HG03521 (cell line): ENCODE results near the gene FASN.

Source experiments
- ATAC-seq: cut with Tn5 transposase; IDR thresholded peaks from one replicate; pipeline ENCODE4 v1.9.1; 2021; ENCODE audit warnings: mild to moderate bottlenecking, moderate library complexity; ENCODE audit not compliant: unreplicated experiment

Gene FASN

DNA sequence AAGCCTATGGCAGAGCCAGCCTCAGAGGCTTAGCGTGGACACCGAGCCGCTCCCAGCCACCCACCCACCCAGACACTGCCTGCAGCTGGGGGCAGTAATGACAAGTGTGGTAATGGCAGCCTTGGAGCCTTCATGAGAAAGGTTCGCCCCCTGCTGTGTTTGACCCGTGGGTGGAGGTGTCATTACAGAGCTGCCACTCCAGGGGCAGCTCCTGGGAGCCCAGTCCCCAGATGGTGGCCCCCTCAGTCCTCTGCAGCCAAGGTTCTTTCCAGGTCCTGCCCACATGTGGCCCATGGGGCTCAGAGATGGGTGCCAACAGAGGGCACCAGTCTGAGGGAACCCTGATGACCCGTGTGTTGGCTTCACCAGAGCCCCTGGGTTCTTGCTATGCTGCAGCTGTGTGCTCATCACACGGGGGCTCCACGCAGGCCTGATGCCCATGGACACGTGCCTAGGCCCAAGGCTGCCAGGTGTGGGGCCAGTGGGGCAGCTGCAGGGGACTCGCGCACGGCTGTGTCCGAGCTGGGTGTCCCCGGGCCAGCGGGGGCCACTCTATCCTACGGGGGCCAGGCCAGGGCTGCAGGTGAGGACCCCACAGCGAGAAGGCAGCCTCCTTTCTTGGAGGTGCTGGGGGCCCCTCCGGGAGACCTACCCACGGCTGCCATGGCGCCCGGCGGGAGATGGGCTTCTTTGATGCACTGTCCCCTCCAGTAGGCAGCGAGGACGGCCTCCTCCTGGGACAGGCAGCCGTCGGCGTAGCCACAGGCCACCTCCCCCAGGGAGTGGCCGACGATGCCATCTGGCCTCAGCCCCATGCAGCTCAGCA is 8.1 kb downstream of the FASN start:
- no peak for ATAC-seq

DNA sequence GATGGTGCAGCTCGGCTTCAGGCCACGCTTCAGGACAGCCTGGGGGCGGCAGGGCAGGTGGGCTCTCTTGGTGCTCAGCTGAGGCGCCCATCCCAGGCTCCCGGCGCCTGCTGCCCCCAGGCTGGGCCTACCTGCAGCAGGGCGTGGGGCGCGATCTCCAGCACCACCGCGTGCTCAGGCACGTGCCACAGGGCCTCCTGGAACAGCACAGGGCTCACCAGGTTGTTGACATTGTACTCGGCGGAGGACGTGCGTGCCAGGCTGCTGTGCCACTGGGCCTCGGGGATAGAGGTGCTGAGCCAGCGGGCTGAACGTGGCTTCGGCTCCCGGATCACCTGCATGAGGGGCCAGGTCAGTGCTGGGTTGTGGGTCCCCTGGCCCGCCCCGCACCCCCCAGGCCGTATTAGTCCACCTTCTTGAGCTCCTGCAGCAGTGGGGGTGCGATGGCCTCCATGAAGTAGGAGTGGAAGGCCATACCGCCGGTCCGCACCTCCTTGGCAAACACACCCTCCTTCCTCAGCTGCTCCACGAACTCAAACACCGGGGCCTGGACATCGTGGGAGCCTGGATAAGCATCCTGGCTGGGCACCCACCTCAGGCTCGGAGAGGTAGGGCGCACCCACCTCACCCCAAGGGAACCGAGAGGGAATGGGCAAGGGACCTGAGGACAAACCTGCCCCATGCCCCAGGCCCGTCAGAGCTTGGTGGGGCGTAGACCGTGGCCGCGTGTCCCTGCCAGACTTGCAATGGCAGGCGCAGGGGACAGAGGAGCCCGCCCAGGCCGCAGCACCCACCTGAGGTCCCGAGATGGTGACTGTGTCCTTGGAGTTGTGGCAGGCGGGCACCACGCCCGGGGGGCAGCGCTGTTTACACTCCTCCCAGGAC is 9.0 kb downstream of the FASN start:
- no peak for ATAC-seq

DNA sequence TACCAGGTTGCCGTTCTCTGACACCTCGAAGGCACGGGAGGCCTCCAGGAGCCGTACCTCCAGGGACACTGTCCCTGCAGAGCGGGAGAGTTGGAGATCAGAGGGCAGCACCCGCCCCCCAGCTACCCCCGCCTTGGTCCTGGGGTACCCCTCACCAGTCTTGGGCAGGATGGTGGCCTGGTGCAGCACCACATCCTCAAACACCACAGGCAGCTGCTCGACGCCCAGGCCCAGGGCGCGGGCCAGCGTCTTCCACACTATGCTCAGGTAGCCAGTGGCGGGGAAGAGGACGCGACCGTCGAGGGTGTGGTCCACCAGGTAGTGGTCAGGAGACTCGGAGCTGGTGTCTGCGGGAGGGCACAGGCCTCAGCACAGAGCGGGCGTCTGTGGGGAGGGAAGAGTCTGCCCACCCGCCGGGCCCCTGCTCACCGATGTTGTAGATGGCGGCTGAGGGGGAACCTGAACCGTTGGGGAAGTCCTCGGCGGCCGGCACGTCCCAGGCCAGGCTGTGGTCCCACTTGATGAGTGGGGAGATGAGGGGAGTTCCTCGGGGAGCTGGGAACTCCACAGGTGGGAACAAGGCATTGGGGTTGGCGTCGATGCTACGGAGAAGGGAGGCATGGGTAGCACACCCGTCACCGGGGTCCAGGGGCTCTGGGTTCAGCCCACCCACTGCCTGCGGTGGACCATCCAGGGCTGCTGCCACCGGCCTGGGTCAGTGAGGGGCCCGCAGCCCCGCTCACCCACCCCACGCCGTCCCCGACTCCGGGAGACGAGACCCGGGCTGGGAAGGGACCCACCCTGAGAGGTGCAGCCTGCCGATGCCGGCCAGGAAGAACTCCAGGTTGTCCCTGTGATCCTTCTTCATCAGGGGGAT is 9.8 kb downstream of the FASN start:
- ATAC-seq = no peak

- ATAC-seq = no peak
These were observed 10.8 kb downstream of the FASN start for GRCh38 chr17:82086941-82087906.

GRCh38 chr17:82085931-82086764 is 11.9 kb downstream of the FASN start:
- ATAC-seq = no peak

DNA sequence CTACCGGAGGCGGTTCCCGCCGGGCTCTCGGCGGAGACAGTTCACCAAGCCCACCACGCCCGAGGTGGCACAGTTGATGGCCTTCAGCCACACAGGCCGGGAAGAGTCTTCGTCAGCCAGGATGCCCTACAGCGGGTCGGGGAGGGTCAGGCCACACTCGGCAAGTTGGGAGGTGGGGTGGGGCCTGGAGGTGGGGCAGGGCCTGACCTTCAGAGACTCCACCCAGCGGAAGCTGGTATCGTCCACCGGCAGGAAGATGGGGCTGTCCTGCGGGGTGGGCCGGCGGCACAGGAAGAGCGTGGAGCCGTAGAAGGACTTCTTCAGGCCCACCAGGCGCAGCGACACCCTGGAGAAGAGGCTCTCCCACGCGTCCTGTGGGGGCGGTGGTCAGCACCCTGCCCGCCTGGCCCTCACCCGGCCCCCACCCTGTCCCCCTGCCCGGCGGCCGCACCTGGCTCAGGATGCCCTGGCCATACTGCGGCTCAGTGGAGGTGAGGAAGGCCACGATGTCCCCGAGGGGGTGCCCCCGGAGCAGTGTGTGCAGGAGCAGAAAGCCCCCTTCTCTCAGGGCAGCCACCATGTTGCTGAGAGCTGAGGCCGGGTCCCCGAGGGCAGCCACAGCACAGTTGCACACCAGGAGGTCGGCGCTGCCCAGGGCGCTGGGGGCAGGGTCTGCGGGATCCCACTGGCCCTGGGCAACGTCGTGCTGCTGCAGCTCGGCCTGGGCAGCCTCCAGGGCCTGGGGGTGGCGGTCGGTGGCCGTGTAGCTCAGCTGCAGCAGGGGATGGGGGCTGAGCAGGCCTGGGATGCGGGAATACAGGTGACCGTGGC is 12.8 kb downstream of the FASN start:
- no peak for ATAC-seq

GRCh38 chr17:82084373-82085030 is 13.5 kb downstream of the FASN start:
- ATAC-seq = no peak

GRCh38 chr17:82083533-82084359 is 14.3 kb downstream of the FASN start:
- no peak for ATAC-seq

GRCh38 chr17:82083009-82083408 is 15.0 kb downstream of the FASN start:
- no peak for ATAC-seq

GRCh38 chr17:82082456-82082855 is 15.6 kb downstream of the FASN start:
- ATAC-seq = no peak

DNA sequence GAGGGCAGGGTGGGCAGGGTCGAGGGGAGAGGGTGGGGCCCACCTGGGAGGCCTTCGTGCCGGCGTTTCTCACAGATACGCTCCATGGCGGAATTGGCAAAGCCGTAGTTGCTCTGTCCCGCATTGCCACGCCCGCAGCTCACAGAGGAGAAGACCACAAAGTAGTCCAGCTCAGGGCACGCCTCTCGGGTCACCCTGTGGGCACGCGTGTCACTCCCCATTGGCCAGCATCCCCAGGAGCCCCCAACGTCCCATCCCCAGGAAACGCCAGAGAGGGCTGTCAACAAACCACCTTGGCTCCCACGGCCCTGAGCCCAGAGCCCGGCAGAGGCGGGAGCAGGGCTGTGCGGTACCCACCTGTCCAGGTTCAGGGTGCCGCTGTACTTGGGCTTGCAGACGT is 16.1 kb downstream of the FASN start:
- ATAC-seq = no peak

DNA sequence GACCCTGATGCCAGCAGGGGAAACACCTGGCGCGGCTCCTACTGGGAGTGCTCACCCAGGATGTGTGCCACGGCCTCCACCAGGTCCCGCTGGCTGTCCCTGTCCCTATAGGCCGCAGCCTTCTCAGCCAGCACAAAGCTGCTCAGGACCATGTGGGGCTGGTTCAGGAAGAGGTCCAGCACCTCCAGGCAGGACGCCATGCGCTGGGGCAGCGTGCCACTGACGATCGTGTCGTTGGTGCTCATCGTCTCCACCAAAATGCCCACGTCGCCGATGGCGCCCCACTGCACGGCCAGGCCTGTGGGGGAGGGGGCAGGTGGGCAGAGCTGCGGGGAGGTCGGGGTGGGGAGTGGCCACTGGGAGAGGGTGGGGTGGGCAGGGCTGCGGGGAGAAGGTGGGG is 16.5 kb downstream of the FASN start:
- no peak for ATAC-seq

GRCh38 chr17:82080789-82081464 is 17.1 kb downstream of the FASN start:
- no peak for ATAC-seq

- no peak for ATAC-seq
These were observed 17.8 kb downstream of the FASN start for GRCh38 chr17:82080048-82080788.

GRCh38 chr17:82079001-82079677 is 18.9 kb downstream of the FASN start:
- no peak for ATAC-seq
